H1 (cell line): ENCODE results near the gene RAB11A. TPM values are rescaled to one million over a fixed set of nuclear protein-coding genes. Genes with fewer than 3 reads are reported as not detected.

Experiments used
- CTCF ChIA-PET: fragments of 300-600 bp; sonication (Branson Sonifier 250); formaldehyde crosslinking; loops from one replicate; lab custom pipeline; 2021; ENCODE audit not compliant: partially characterized antibody; lab: Charles Lee
- POLR2A ChIA-PET: fragments of 300-600 bp; sonication (Branson Sonifier 250); formaldehyde crosslinking; loops from one replicate; lab custom pipeline; 2021; ENCODE audit warnings: inconsistent platforms; ENCODE audit not compliant: partially characterized antibody; lab: Charles Lee
- DNase-seq, 2 experiments: peaks; one replicate each; pipeline versions ENCODE4 v3.0.0 to v3.0.0-alpha.2; 2010 to 2022; ENCODE audit warnings: low spot score in 2 of 2, low read depth in 1 of 2, mixed read lengths in 1 of 2
- FAIRE-seq: peaks from 2 replicates; lab custom pipeline; 2011; peaks lifted over from hg19 to GRCh38; lab: Jason Lieb, UNC
- H2AFZ ChIP-seq: 2 replicates; pipeline ENCODE4 v1.8.1; 2012; ENCODE audit warnings: low read length, inconsistent platforms
- H2AK5ac ChIP-seq: 2 replicates; pipeline ENCODE4 v1.6.1; 2013; ENCODE audit warnings: low read depth, low read length
- H2BK120ac ChIP-seq: replicated peaks from 2 replicates; pipeline ENCODE3; 2013; ENCODE audit warnings: low read depth, low read length, inconsistent platforms
- H2BK12ac ChIP-seq: 2 replicates; pipeline ENCODE4 v1.6.1; 2013; ENCODE audit warnings: low read depth, low read length
- H2BK15ac ChIP-seq: 2 replicates; pipeline ENCODE4 v1.6.1; 2013; ENCODE audit warnings: low read length
- H2BK20ac ChIP-seq: 2 replicates; pipeline ENCODE4 v1.6.1; 2013; ENCODE audit warnings: low read length
- H2BK5ac ChIP-seq: 2 replicates; pipeline ENCODE4 v1.6.1; 2013; ENCODE audit warnings: low read depth, low read length
- H3K14ac ChIP-seq: 2 replicates; pipeline ENCODE4 v1.6.1; 2013; ENCODE audit warnings: inconsistent platforms; ENCODE audit not compliant: insufficient read length
- H3K18ac ChIP-seq: 2 replicates; pipeline ENCODE4 v1.6.1; 2013; ENCODE audit warnings: low read length; ENCODE audit errors: extremely low read depth
- H3K23ac ChIP-seq: 2 replicates; pipeline ENCODE4 v1.6.1; 2013; ENCODE audit warnings: inconsistent platforms; ENCODE audit not compliant: insufficient read length
- H3K23me2 ChIP-seq: 2 replicates; pipeline ENCODE4 v1.6.1; 2013; ENCODE audit warnings: low read depth, low read length
- H3K27ac ChIP-seq: 2 replicates; pipeline ENCODE4 v1.6.1; 2011; ENCODE audit warnings: low read depth, low read length, inconsistent platforms
- H3K27me3 ChIP-seq, 4 experiments: replicated peaks in 1 of 4; 1 replicate in 1 of 4; 2 replicates in 3 of 4; pipeline versions ENCODE4 v1.6.1 to v1.8.1; 2011 to 2013; ENCODE audit warnings: low read length in 3 of 4, mild to moderate bottlenecking in 3 of 4, inconsistent platforms in 2 of 4, mixed read lengths in 2 of 4, moderate library complexity in 1 of 4; ENCODE audit not compliant: control insufficient read depth in 3 of 4, insufficient read depth in 3 of 4; ENCODE audit errors: extremely low read depth in 1 of 4
- H3K36me3 ChIP-seq, 4 experiments: 2 replicates each; pipeline versions ENCODE4 v1.6.1 to v1.8.1; 2011 to 2013; ENCODE audit warnings: mild to moderate bottlenecking in 4 of 4, low read length in 3 of 4, moderate library complexity in 2 of 4, control low read depth in 1 of 4, inconsistent platforms in 1 of 4; ENCODE audit not compliant: insufficient read depth in 4 of 4, control insufficient read depth in 2 of 4
- H3K4ac ChIP-seq: replicated peaks from 2 replicates; pipeline ENCODE3; 2013; ENCODE audit warnings: low read length, low read depth, mixed read lengths, inconsistent platforms; ENCODE audit not compliant: insufficient read length
- H3K4me1 ChIP-seq, 4 experiments: replicated peaks in 1 of 4; 1 replicate in 1 of 4; 2 replicates in 3 of 4; pipeline versions ENCODE4 v1.6.1 to v1.8.1; 2011 to 2013; ENCODE audit warnings: low read length in 3 of 4, inconsistent platforms in 2 of 4, mixed read lengths in 1 of 4; ENCODE audit not compliant: insufficient read depth in 4 of 4, control insufficient read depth in 3 of 4
- H3K4me2 ChIP-seq, 2 experiments: 2 replicates each; pipeline versions ENCODE4 v1.6.1 to v1.8.1; 2011 to 2013; ENCODE audit warnings: low read depth in 2 of 2, low read length in 2 of 2, control low read depth in 1 of 2, inconsistent platforms in 1 of 2, mild to moderate bottlenecking in 1 of 2; ENCODE audit not compliant: insufficient read depth in 1 of 2
- H3K4me3 ChIP-seq, 4 experiments: fragments of 200-600, 300-600 bp in 1 of 4; sonication (generic), shearing (Covaris generic), sonication (Bioruptor Twin) in 1 of 4; 2 replicates each; pipeline versions ENCODE4 v1.5.1 to v1.8.1; 2011 to 2016; ENCODE audit warnings: low read length in 4 of 4, low read depth in 3 of 4, control low read depth in 2 of 4, inconsistent platforms in 2 of 4, mild to moderate bottlenecking in 2 of 4, mixed read lengths in 1 of 4, moderate library complexity in 1 of 4; ENCODE audit not compliant: insufficient read depth in 2 of 4; ENCODE audit errors: extremely low read depth in 1 of 4
- H3K56ac ChIP-seq: replicated peaks from 2 replicates; pipeline ENCODE3; 2013; ENCODE audit warnings: low read depth, mild to moderate bottlenecking, mixed read lengths, low read length, inconsistent platforms; ENCODE audit not compliant: insufficient read length
- H3K79me1 ChIP-seq: 2 replicates; pipeline ENCODE4 v1.6.1; 2013; ENCODE audit warnings: low read depth, low read length, control low read depth
- H3K79me2 ChIP-seq, 2 experiments: 2 replicates each; pipeline versions ENCODE4 v1.6.1 to v1.8.1; 2012 to 2013; ENCODE audit warnings: low read length in 2 of 2, mild to moderate bottlenecking in 2 of 2, inconsistent platforms in 1 of 2; ENCODE audit not compliant: insufficient read depth in 2 of 2, control insufficient read depth in 1 of 2
- H3K9ac ChIP-seq, 4 experiments: replicated peaks in 1 of 4; 1 replicate in 1 of 4; 2 replicates in 3 of 4; pipeline versions ENCODE4 v1.6.1 to v1.8.1; 2011 to 2013; ENCODE audit warnings: low read depth in 3 of 4, low read length in 3 of 4, control low read depth in 2 of 4, mild to moderate bottlenecking in 2 of 4, moderate library complexity in 2 of 4, inconsistent platforms in 1 of 4; ENCODE audit errors: extremely low read depth in 1 of 4
- H3K9me3 ChIP-seq, 2 experiments: 2 replicates each; pipeline versions ENCODE4 v1.6.1 to v1.8.1; 2012 to 2013; ENCODE audit warnings: mild to moderate bottlenecking in 2 of 2, moderate library complexity in 2 of 2, control low read depth in 1 of 2, inconsistent platforms in 1 of 2, low read depth in 1 of 2, low read length in 1 of 2, mixed read lengths in 1 of 2; ENCODE audit not compliant: insufficient read depth in 2 of 2
- H4K20me1 ChIP-seq, 2 experiments: replicated peaks in 1 of 2; 2 replicates each; pipeline versions ENCODE3 to v1.8.1; 2011 to 2013; ENCODE audit warnings: inconsistent platforms in 2 of 2, low read length in 2 of 2, mild to moderate bottlenecking in 1 of 2; ENCODE audit not compliant: insufficient read depth in 2 of 2, control insufficient read depth in 1 of 2
- H4K5ac ChIP-seq: 2 replicates; pipeline ENCODE4 v1.6.1; 2013; ENCODE audit warnings: low read length, low read depth, mixed read lengths, inconsistent platforms; ENCODE audit not compliant: insufficient read length
- H4K8ac ChIP-seq: 2 replicates; pipeline ENCODE4 v1.8.0; 2013; ENCODE audit warnings: mild to moderate bottlenecking, moderate library complexity, low read length, inconsistent platforms; ENCODE audit not compliant: insufficient read depth; ENCODE audit errors: extremely low read depth
- H4K91ac ChIP-seq: replicated peaks from 2 replicates; pipeline ENCODE3; 2013; ENCODE audit warnings: low read length, mixed read lengths, inconsistent platforms; ENCODE audit not compliant: insufficient read length
- CBX5 ChIP-seq: fragments of 300-800, 300-1000 bp; sonication (generic); IDR thresholded peaks from 2 replicates; pipeline ENCODE4 v1.7.1; 2016; ENCODE audit warnings: antibody characterized with exemption, low read length, low read depth
- CTBP2 ChIP-seq: IDR thresholded peaks from 2 replicates; pipeline ENCODE4 v1.7.0; 2011; ENCODE audit warnings: borderline replicate concordance, mild to moderate bottlenecking, moderate library complexity, mixed read lengths, low read length; ENCODE audit not compliant: insufficient read depth, insufficient read length
- E2F6 ChIP-seq: IDR thresholded peaks from 2 replicates; pipeline ENCODE4 v1.6.1; 2012; ENCODE audit warnings: inconsistent platforms
- GTF2F1 ChIP-seq: IDR thresholded peaks from 2 replicates; pipeline ENCODE4 v1.6.1; 2012; ENCODE audit warnings: low read depth, low read length, improper control_type of control experiment, borderline replicate concordance
- KDM5A ChIP-seq: fragments of 200-600 bp; IDR thresholded peaks from 2 replicates; pipeline ENCODE4 v1.7.1; 2012; ENCODE audit warnings: mild to moderate bottlenecking, low read length, inconsistent platforms, mixed read lengths
- RBBP5 ChIP-seq: IDR thresholded peaks from 2 replicates; pipeline ENCODE4 v1.7.1; 2012; ENCODE audit warnings: low read depth, mild to moderate bottlenecking, inconsistent platforms, low read length, moderate library complexity, borderline replicate concordance
- TEAD4 ChIP-seq: IDR thresholded peaks from 2 replicates; pipeline ENCODE4 v1.6.1; 2012; ENCODE audit warnings: low read depth, low read length, inconsistent platforms, mixed read lengths
- ZNF274 ChIP-seq: IDR thresholded peaks from 2 replicates; pipeline ENCODE4 v1.7.0; 2012; ENCODE audit warnings: low read length, borderline replicate concordance; ENCODE audit errors: extremely low read depth
- WGBS, 2 experiments: shearing (Covaris generic) in 1 of 2; methylation state at CpG; one replicate each; pipeline versions ENCODE4 v1.1.6 to v1.1.7; 2013 to 2015; ENCODE audit warnings: low lambda C conversion rate in 2 of 2, mixed read lengths in 2 of 2, inconsistent platforms in 1 of 2, low coverage in 1 of 2, missing lambda C conversion rate in 1 of 2; ENCODE audit not compliant: insufficient replicate concordance in 2 of 2, insufficient coverage in 1 of 2, insufficient read length in 1 of 2; ENCODE audit errors: extremely low coverage in 1 of 2, missing lambda C conversion rate in 1 of 2; 5-methylcytosine and 5-hydroxymethylcytosine counted together
- polyA plus RNA-seq, 7 experiments: library from polyadenylated mRNA; depleted of rRNA in 3 of 7; stranded (reverse) in 5 of 7; unstranded in 2 of 7; fragments of >200 nt in 5 of 7; fragments of 200-250 nt in 2 of 7; gene quantifications; 1 replicate in 5 of 7; 2 replicates in 1 of 7; 4 replicates in 1 of 7; pipeline versions ENCODE4 v1.2.1 to v1.2.3, GENCODE V29; 2011 to 2013; ENCODE audit warnings: missing spikeins in 2 of 7, mixed read lengths in 2 of 7
- total RNA-seq: library from RNA; stranded (reverse); fragmentation: NEBNext Ultra II Directional; extraction: Animal tissue kit (Norgen Biotek cat#: 25700); gene quantifications from 2 replicates; pipeline ENCODE4 v1.2.1, GENCODE V29; 2021

RAB11A gene
- total and polyA plus RNA-seq, 2 of the 8 experiments (the other 6 are each of a cell fraction or from before 2014, with no cell fraction given), result 211 to 254 TPM

- CTCF ChIA-PET, result interaction anchor here (0.6 to 5.0 kb wide), 24 partner anchors 9 to 609 kb away, joined by 3 to 40 read pairs (median 5); partner anchors contain the start of genes DENND4A and RAB11A
These were observed 11.4 kb upstream of the RAB11A start for GRCh38 chr15:65857718-65858402.

More at GRCh38 chr15:65857718-65858402, 11.4 kb upstream of the RAB11A start:
- FAIRE-seq (no peak), DNase-seq (no peak)
- Histone ChIP-seq H3K18ac (no peak overlapping the region), H2AK5ac (no peak overlapping the region), H2BK12ac (no peak overlapping the region), H4K91ac (no peak overlapping the region), H3K23me2 (no peaks in the 10 kb centered on the region), H3K4me1 (no peaks in the 10 kb centered on the region), H2BK20ac (no peak overlapping the region), H3K9ac (no peak overlapping the region), H4K20me1 (no peaks in the 10 kb centered on the region), H2BK5ac (no peak overlapping the region), H3K4ac (no peak overlapping the region), H3K4me3 (no peak overlapping the region), H4K5ac (no peak overlapping the region), H3K14ac (no peak overlapping the region), H3K79me2 (no peaks in the 10 kb centered on the region), H2BK15ac (no peak overlapping the region), H3K27me3 (no peaks in the 10 kb centered on the region), H3K56ac (no peak overlapping the region), H4K8ac (no peak overlapping the region), H3K4me2 (no peak overlapping the region), H2AFZ (peak overlapping the region; percentile 74), H3K27ac (no peak overlapping the region), H3K23ac (no peak overlapping the region), H3K79me1 (no peaks in the 10 kb centered on the region), H2BK120ac (no peak overlapping the region), H3K36me3 (no peaks in the 10 kb centered on the region), H3K9me3 (no peaks in the 10 kb centered on the region)
- no peak for TF ChIP-seq CBX5
- TF ChIP-seq GTF2F1, result no peak
- TF ChIP-seq E2F6, result no peak
- TF ChIP-seq KDM5A, result no peak
- no peak for TF ChIP-seq TEAD4
- TF ChIP-seq RBBP5, result no peak
- no peak for TF ChIP-seq CTBP2
- no peak for TF ChIP-seq ZNF274
- WGBS, 2 experiments, result 94% methylated on average over 5 of the region's 5 CpGs; no CpG with 5 or more reads in 1 of the 2 experiments
- POLR2A ChIA-PET, result interaction anchor here (1.6 kb wide), 1 partner anchor 12 kb away, joined by 7 read pairs; the partner anchor contains the start of gene RAB11A
